Vagina (tissue), 2 donors: ENCODE data around the gene C20orf144. TPM values are rescaled to one million over a fixed set of nuclear protein-coding genes. Genes with fewer than 3 reads are reported as not detected.
"Not testable (repeated sequence)": the region's sequence is repeated elsewhere in the genome, so short reads cannot be mapped to it uniquely, and the experiment has no call there.

Source experiments
- DNase-seq, 2 donors: peaks; one replicate each; pipeline ENCODE4 v3.0.0-alpha.2; 2017; ENCODE audit errors: extremely low spot score in 2 of 2
- H3K27ac ChIP-seq: fragments of 200-600 bp; sonication (generic); one replicate; pipeline ENCODE4 v1.5.1; 2019
- H3K27me3 ChIP-seq: fragments of 200-600 bp; sonication (generic); one replicate; pipeline ENCODE4 v1.5.1; 2019
- H3K36me3 ChIP-seq, 2 donors: fragments of 200-600 bp; sonication (generic); one replicate each; pipeline ENCODE4 v1.5.1; 2017 to 2019
- H3K4me1 ChIP-seq: fragments of 200-600 bp; sonication (generic); one replicate; pipeline ENCODE4 v1.5.1; 2019
- H3K4me3 ChIP-seq, 2 donors: fragments of 200-600 bp; sonication (generic); 1 replicate in 1 of 2; 2 replicates in 1 of 2; pipeline ENCODE4 v1.5.1; 2016 to 2019
- H3K9me3 ChIP-seq: fragments of 200-600 bp; sonication (generic); one replicate; pipeline ENCODE4 v1.5.1; 2019
- CTCF ChIP-seq, 3 experiments: fragments of 450-650 bp in 2 of 3; fragments of 200-600 bp in 1 of 3; sonication (generic) in 1 of 3; IDR thresholded peaks; one replicate each; pipeline ENCODE4 v1.5.1; 2017 to 2019; ENCODE audit warnings: antibody characterized with exemption in 3 of 3, mild to moderate bottlenecking in 2 of 3, moderate library complexity in 2 of 3
- POLR2A ChIP-seq, 2 donors: fragments of 450-650 bp; IDR thresholded peaks; one replicate each; pipeline ENCODE4 v1.6.1; 2017; ENCODE audit warnings: antibody characterized with exemption in 2 of 2, mild to moderate bottlenecking in 2 of 2, moderate library complexity in 2 of 2
- POLR2AphosphoS5 ChIP-seq, 2 donors: sonication (generic); formaldehyde crosslinking; IDR thresholded peaks; one replicate each; pipeline ENCODE4 v1.9.0; 2017; ENCODE audit warnings: antibody characterized with exemption in 2 of 2, mild to moderate bottlenecking in 2 of 2, low read depth in 1 of 2; ENCODE audit not compliant: insufficient read depth in 1 of 2
- intact Hi-C: fragments of 100-400 bp; cut with DNase I; formaldehyde crosslinking; loops from one replicate; pipeline ENCODE4 v1.15.1; 2023
- total RNA-seq: library from RNA; depleted of rRNA; stranded (reverse); fragments of >200 nt; gene quantifications from one replicate; pipeline ENCODE4 v1.2.3, GENCODE V29; 2016

Gene C20orf144
- total RNA-seq, 1 donor from 2014 or later: not detected

- TF ChIP-seq POLR2A (IDR thresholded peaks at IDR 0.05) (no peak), POLR2AphosphoS5 (IDR thresholded peaks at IDR 0.05; ENCODE audit: insufficient read depth in 1 of 2, low read depth in 1 of 2) (no peak), CTCF (IDR thresholded peaks at IDR 0.05) (no peak)
- no peaks in the 10 kb centered on the region for H3K27me3 ChIP-seq
- intact Hi-C loops: no loop called here
Observed at GRCh38 chr20:33627577-33628216, 34.4 kb upstream of the C20orf144 start.

DNA sequence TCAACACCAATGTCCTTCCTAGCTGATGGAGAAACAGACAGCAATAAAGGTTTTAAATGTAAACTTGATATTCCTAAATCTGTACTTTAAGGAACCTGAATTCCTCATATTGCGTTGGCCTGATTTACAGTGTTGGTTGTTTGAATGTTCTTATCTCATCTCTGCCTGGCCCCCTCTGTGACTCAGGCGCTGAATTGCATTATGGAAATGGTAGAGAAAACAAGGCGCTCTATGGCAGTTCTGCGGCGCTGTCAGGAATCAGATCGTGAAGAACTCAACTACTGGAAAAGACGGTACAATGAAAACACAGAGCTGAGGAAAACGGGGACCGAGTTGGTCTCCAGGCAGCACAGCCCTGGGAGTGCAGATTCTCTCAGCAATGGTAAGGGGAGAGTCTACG lies 32.6 kb upstream of the C20orf144 start:
- no peak overlapping the region for H3K27ac ChIP-seq
- H3K27me3 ChIP-seq: no peaks in the 10 kb centered on the region
- intact Hi-C loops: no loop called here
- no peak for DNase-seq
- TF ChIP-seq CTCF (IDR thresholded peaks at IDR 0.05) (no peak), POLR2A (IDR thresholded peaks at IDR 0.05) (no peak), POLR2AphosphoS5 (IDR thresholded peaks at IDR 0.05; ENCODE audit: insufficient read depth in 1 of 2, low read depth in 1 of 2) (no peak)
- H3K36me3 ChIP-seq: peaks cover 0 to 67% of the 10 kb centered on the region in 2 donors
- H3K4me3 ChIP-seq: no peak overlapping the region
- H3K4me1 ChIP-seq: no peaks in the 10 kb centered on the region
- no peaks in the 10 kb centered on the region for H3K9me3 ChIP-seq

More at GRCh38 chr20:33627577-33628216, 34.4 kb upstream of the C20orf144 start:
- Histone ChIP-seq H3K9me3 (no peaks in the 10 kb centered on the region), H3K4me3 (no peak overlapping the region), H3K27ac (no peak overlapping the region), H3K4me1 (no peaks in the 10 kb centered on the region), H3K36me3 (peaks cover 0 to 64% of the 10 kb centered on the region in 2 donors)
- no peak for DNase-seq

GRCh38 chr20:33629979-33630378 lies 32.1 kb upstream of the C20orf144 start:
- H3K4me3 ChIP-seq: no peak overlapping the region
- intact Hi-C loops: no loop called here
- H3K36me3 ChIP-seq: peaks cover 0 to 70% of the 10 kb centered on the region in 2 donors
- H3K27me3 ChIP-seq: no peaks in the 10 kb centered on the region
- no peak for DNase-seq
- H3K27ac ChIP-seq: no peak overlapping the region
- no peaks in the 10 kb centered on the region for H3K4me1 ChIP-seq
- no peaks in the 10 kb centered on the region for H3K9me3 ChIP-seq
- TF ChIP-seq POLR2AphosphoS5 (IDR thresholded peaks at IDR 0.05; ENCODE audit: insufficient read depth in 1 of 2, low read depth in 1 of 2) (no peak), POLR2A (IDR thresholded peaks at IDR 0.05) (no peak), CTCF (IDR thresholded peaks at IDR 0.05) (no peak)

DNA sequence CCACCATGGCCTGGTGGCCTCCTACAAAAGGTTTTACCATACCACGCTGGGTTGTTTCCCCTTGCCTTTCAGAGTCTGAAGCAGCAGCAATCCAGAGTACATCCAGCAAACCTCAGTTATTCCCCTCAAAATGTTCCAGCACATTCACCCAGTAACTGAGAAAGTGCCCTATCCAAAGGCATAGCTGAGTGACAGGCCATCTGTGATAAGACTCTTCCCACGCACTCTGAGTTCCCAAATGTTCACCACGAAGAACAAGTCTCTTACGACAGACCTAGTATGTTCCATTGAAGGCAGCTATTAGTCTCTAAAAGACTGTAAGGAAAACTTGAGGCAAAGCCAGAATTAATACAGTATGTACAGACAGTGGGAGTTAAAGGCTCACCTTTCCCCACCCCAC lies 31.6 kb upstream of the C20orf144 start:
- Histone ChIP-seq H3K27me3 (no peaks in the 10 kb centered on the region), H3K4me1 (no peaks in the 10 kb centered on the region), H3K4me3 (no peak overlapping the region), H3K36me3 (peaks cover 0 to 70% of the 10 kb centered on the region in 2 donors), H3K27ac (no peak overlapping the region), H3K9me3 (no peaks in the 10 kb centered on the region)
- intact Hi-C loops: no loop called here
- no peak for DNase-seq
- TF ChIP-seq CTCF (IDR thresholded peaks at IDR 0.05): no peak
- TF ChIP-seq POLR2AphosphoS5 (IDR thresholded peaks at IDR 0.05; ENCODE audit: insufficient read depth in 1 of 2, low read depth in 1 of 2): no peak
- no peak for TF ChIP-seq POLR2A (IDR thresholded peaks at IDR 0.05)

DNA sequence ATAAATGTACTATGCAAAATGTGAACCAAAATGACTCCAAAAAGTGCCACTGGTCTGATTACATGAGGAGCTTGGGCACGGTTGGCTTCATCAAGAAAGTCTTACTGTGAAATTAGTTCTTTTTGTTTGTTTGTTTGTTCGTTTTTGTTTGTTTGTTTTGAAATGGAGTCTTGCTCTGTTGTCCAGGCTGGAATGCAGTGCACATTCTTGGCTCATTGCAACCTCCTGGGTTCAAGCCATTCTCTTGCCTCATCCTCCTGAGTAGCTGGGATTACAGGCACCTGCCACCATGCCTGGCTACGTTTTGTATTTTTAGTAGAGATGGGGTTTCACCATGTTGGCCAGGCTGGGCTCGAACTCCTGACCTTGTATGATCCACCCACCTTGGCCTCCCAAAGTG lies 30.2 kb upstream of the C20orf144 start:
- H3K27ac ChIP-seq, H3K27me3 ChIP-seq, DNase-seq, H3K9me3 ChIP-seq, H3K4me3 ChIP-seq, intact Hi-C loops, H3K4me1 ChIP-seq: not testable (repeated sequence)
- peaks cover 0 to 62% of the 10 kb centered on the region in 2 donors for H3K36me3 ChIP-seq
